Fibroblast of skin of scalp (primary cell): ENCODE results near the gene CD300LF.

Experiments
- DNase-seq: peaks from one replicate; pipeline ENCODE4 v3.0.0-alpha.2; 2013

Gene CD300LF

GRCh38 chr17:74729866-74730265 is 17.1 kb upstream of the CD300LF start:
- no peak for DNase-seq

GRCh38 chr17:74729368-74729767 is 16.6 kb upstream of the CD300LF start:
- DNase-seq = no peak

GRCh38 chr17:74728702-74729075 is 16.0 kb upstream of the CD300LF start:
- no peak for DNase-seq

- DNase-seq = no peak
These were observed 15.4 kb upstream of the CD300LF start for GRCh38 chr17:74728033-74728701.

GRCh38 chr17:74725111-74725510 is 12.4 kb upstream of the CD300LF start:
- DNase-seq = no peak

- no peak for DNase-seq
These were observed 11.2 kb upstream of the CD300LF start for GRCh38 chr17:74723891-74724290.

GRCh38 chr17:74722782-74723181 is 10.1 kb upstream of the CD300LF start:
- no peak for DNase-seq

- no peak for DNase-seq
These were observed 7.8 kb upstream of the CD300LF start for GRCh38 chr17:74720506-74720905.

GRCh38 chr17:74715144-74715543 is 2.4 kb upstream of the CD300LF start:
- no peak for DNase-seq

GRCh38 chr17:74713171-74713755 is 540 bp upstream of the CD300LF start:
- DNase-seq = no peak

- no peak for DNase-seq
These were observed 422 bp downstream of the CD300LF start for GRCh38 chr17:74712301-74712700.

GRCh38 chr17:74711058-74711824 is 1.5 kb downstream of the CD300LF start:
- no peak for DNase-seq

GRCh38 chr17:74704544-74704943 is 8.2 kb downstream of the CD300LF start:
- no peak for DNase-seq

GRCh38 chr17:74703311-74703710 is 9.4 kb downstream of the CD300LF start:
- no peak for DNase-seq

- no peak for DNase-seq
These were observed 10.4 kb downstream of the CD300LF start for GRCh38 chr17:74702116-74702871.

- no peak for DNase-seq
These were observed 13.5 kb downstream of the CD300LF start for GRCh38 chr17:74699236-74699635.

- no peak for DNase-seq
These were observed 14.7 kb downstream of the CD300LF start for GRCh38 chr17:74698069-74698468.

GRCh38 chr17:74697515-74697914 is 15.2 kb downstream of the CD300LF start:
- no peak for DNase-seq

GRCh38 chr17:74695629-74696028 is 17.1 kb downstream of the CD300LF start:
- DNase-seq = no peak

- DNase-seq = no peak
These were observed 18.6 kb downstream of the CD300LF start for GRCh38 chr17:74694081-74694480.

- no peak for DNase-seq
These were observed 21.6 kb downstream of the CD300LF start for GRCh38 chr17:74691151-74691550.

GRCh38 chr17:74690409-74690825 is 22.3 kb downstream of the CD300LF start:
- no peak for DNase-seq

GRCh38 chr17:74687886-74688285 is 24.8 kb downstream of the CD300LF start:
- DNase-seq = no peak
